ENCODE data around the gene RSRC1. TPM values are rescaled to one million over a fixed set of nuclear protein-coding genes. Genes with fewer than 3 reads are reported as not detected.
"Not testable (repeated sequence)": the region's sequence is repeated elsewhere in the genome, so short reads cannot be mapped to it uniquely, and the experiment has no call there.

The RSRC1 gene
- polyA plus RNA-seq, 2 donors, result 10.9 to 12.3 TPM

DNA sequence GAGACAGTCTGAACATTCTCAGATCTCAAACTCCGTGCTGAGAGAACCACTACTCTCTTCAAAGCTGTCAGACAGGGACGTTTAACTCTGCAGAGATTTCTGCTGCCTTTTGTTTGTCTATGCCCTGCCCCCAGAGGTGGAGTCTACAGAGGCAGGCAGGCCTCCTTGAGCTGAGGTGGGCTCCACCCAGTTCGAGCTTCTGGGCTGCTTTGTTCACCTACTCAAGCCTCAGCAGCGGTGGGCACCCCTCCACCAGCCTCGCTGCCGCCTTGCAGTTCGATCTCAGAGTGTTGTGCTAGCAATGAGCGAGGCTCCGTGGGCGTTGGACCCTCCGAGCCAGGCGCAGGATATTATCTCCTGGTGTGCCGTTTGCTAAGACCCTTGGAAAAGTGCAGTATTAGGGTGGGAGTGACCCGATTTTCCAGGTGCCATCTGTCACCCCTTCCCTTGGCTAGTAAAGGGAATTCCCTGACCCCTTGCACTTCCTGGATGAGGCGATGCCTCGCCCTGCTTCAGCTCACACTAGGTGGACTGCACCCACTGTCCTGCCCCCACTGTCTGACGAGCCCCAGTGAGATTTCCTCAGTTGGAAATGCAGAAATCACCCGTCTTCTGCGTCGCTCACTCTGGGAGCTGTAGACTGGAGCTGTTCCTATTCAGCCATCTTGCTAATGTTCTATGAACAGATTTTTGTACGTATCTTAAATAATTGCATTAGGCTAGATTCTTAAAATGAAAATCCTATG lies 220.0 kb downstream of the RSRC1 start:
- not testable (repeated sequence) for H3K36me3 ChIP-seq (ENCODE audit: control insufficient read depth in 2 of 2, insufficient read depth in 2 of 2, low read length in 1 of 2); H3K27me3 ChIP-seq (ENCODE audit: control insufficient read depth in 1 of 2, insufficient read depth in 2 of 2, low read length in 2 of 2); H3K9me3 ChIP-seq (ENCODE audit: control insufficient read depth in 2 of 2, insufficient read depth in 1 of 2, low read depth in 1 of 2, low read length in 1 of 2); H3K27ac ChIP-seq (ENCODE audit: low read depth in 2 of 2, low read length in 1 of 2); H3K4me1 ChIP-seq (ENCODE audit: control insufficient read depth in 2 of 2, insufficient read depth in 2 of 2, low read length in 1 of 2)
- peak overlapping the region; percentile 31 to 39 for H3K4me3 ChIP-seq (ENCODE audit: low read depth in 1 of 2, low read length in 2 of 2)
- WGBS, 2 donors, result 34 to 52% methylated on average over 21 of the region's 21 CpGs

DNA sequence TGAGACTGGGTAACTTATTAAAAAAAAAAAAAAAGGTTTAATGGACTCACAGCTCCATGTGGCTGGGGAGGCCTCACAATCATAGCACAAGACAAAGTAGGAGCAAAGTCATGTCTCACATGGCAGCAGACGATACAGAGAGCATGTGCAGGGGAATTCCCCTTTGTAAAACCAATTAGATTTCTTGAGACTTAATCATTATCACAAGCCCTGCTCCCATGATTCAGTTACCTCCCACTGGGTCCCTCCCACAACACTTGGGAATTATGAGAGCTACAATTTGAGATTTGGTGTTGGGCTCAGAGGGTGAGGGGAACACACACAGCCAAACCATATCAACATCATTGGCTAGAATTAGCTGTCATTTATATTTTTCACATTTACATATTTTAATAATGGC lies 221.0 kb downstream of the RSRC1 start:
- Histone ChIP-seq H3K36me3 (ENCODE audit: control insufficient read depth in 2 of 2, insufficient read depth in 2 of 2, low read length in 1 of 2) (no peaks in the 10 kb centered on the region), H3K27me3 (ENCODE audit: control insufficient read depth in 1 of 2, insufficient read depth in 2 of 2, low read length in 2 of 2) (no peaks in the 10 kb centered on the region), H3K4me1 (ENCODE audit: control insufficient read depth in 2 of 2, insufficient read depth in 2 of 2, low read length in 1 of 2) (peaks cover 0 to 2% of the 10 kb centered on the region in 2 donors), H3K27ac (ENCODE audit: low read depth in 2 of 2, low read length in 1 of 2) (no peak overlapping the region), H3K4me3 (ENCODE audit: low read depth in 1 of 2, low read length in 2 of 2) (no peak overlapping the region), H3K9me3 (ENCODE audit: control insufficient read depth in 2 of 2, insufficient read depth in 1 of 2, low read depth in 1 of 2, low read length in 1 of 2) (no peaks in the 10 kb centered on the region)
- WGBS, 2 donors, result 67 to 79% methylated on average over 1 of the region's 1 CpG

DNA sequence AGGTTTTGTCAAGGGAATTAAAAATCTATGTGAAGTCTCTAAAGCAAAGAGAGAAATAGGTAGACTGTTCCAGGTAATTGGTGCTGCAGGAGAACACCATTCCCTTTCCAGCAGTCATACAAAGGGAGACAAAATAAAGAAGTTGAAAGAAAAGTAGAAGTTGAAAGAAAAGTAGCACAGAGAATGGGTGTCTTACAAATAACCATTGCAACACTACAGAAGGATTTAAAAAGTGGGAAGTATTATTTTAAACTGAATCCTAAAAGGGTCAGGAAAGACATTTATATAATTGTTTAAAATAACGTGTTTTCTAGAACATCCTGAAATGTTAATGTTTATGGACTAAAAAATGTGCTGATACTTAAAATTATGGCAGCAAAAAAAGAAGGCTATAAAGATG lies 223.8 kb downstream of the RSRC1 start:
- Histone ChIP-seq H3K36me3 (ENCODE audit: control insufficient read depth in 2 of 2, insufficient read depth in 2 of 2, low read length in 1 of 2) (no peaks in the 10 kb centered on the region), H3K27me3 (ENCODE audit: control insufficient read depth in 1 of 2, insufficient read depth in 2 of 2, low read length in 2 of 2) (no peaks in the 10 kb centered on the region), H3K4me3 (ENCODE audit: low read depth in 1 of 2, low read length in 2 of 2) (no peak overlapping the region), H3K9me3 (ENCODE audit: control insufficient read depth in 2 of 2, insufficient read depth in 1 of 2, low read depth in 1 of 2, low read length in 1 of 2) (no peaks in the 10 kb centered on the region), H3K4me1 (ENCODE audit: control insufficient read depth in 2 of 2, insufficient read depth in 2 of 2, low read length in 1 of 2) (peaks cover 0 to 2% of the 10 kb centered on the region in 2 donors), H3K27ac (ENCODE audit: low read depth in 2 of 2, low read length in 1 of 2) (no peak overlapping the region)
- WGBS, 2 donors, result 82 to 86% methylated on average over 1 of the region's 1 CpG

DNA sequence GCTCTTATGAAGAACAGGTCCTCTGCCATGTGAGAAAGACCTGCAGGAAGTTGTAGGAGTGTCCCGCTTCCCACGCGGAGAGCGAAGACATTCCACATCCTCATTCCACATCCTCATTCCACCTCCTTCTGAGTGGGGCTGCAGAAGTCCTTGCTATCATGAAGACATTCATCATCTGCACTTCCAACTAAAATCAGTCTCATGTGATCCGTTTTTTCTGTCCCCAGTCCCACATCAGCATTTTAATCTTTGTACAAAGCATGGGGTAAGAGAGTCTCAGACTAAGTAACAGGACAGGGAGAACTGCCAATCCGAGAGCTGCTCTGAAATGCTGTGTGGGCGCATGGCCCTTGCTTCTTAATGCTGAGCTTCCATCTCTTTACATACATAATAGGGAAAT lies 227.2 kb downstream of the RSRC1 start:
- H3K4me1 ChIP-seq (ENCODE audit: control insufficient read depth in 2 of 2, insufficient read depth in 2 of 2, low read length in 1 of 2), result no peaks in the 10 kb centered on the region
- 89 to 94% methylated on average over 7 of the region's 7 CpGs for WGBS, 2 donors
- H3K36me3 ChIP-seq (ENCODE audit: control insufficient read depth in 2 of 2, insufficient read depth in 2 of 2, low read length in 1 of 2), result no peaks in the 10 kb centered on the region

DNA sequence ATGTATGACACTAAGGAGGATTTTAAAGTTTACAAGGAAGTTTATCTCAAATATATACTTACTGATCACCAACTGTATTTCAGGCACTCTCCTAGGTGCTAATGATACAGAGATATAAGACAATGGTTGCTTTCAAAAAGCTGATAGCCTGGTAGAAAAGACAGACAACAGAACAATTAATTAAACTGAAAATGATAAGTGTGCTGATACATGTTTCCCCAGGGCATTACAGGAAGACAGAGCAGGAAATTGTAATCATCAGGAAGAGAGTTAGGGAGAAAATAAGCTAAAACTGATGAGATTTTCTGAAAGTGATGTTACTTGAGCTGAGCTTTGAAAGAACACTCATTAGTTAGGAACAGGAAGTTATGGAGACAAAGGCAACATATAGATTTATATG lies 229.7 kb downstream of the RSRC1 start:
- H3K36me3 ChIP-seq (ENCODE audit: control insufficient read depth in 2 of 2, insufficient read depth in 2 of 2, low read length in 1 of 2), result no peaks in the 10 kb centered on the region
- H3K4me3 ChIP-seq (ENCODE audit: low read depth in 1 of 2, low read length in 2 of 2), result no peak overlapping the region
- H3K27ac ChIP-seq (ENCODE audit: low read depth in 2 of 2, low read length in 1 of 2), result no peak overlapping the region
- no peaks in the 10 kb centered on the region for H3K27me3 ChIP-seq (ENCODE audit: control insufficient read depth in 1 of 2, insufficient read depth in 2 of 2, low read length in 2 of 2)
- H3K9me3 ChIP-seq (ENCODE audit: control insufficient read depth in 2 of 2, insufficient read depth in 1 of 2, low read depth in 1 of 2, low read length in 1 of 2), result no peaks in the 10 kb centered on the region
- H3K4me1 ChIP-seq (ENCODE audit: control insufficient read depth in 2 of 2, insufficient read depth in 2 of 2, low read length in 1 of 2), result no peaks in the 10 kb centered on the region

More for the DNA sequence above, 227.2 kb downstream of the RSRC1 start:
- Histone ChIP-seq H3K27ac (ENCODE audit: low read depth in 2 of 2, low read length in 1 of 2) (no peak overlapping the region), H3K27me3 (ENCODE audit: control insufficient read depth in 1 of 2, insufficient read depth in 2 of 2, low read length in 2 of 2) (no peaks in the 10 kb centered on the region), H3K9me3 (ENCODE audit: control insufficient read depth in 2 of 2, insufficient read depth in 1 of 2, low read depth in 1 of 2, low read length in 1 of 2) (no peaks in the 10 kb centered on the region), H3K4me3 (ENCODE audit: low read depth in 1 of 2, low read length in 2 of 2) (no peak overlapping the region)

DNA sequence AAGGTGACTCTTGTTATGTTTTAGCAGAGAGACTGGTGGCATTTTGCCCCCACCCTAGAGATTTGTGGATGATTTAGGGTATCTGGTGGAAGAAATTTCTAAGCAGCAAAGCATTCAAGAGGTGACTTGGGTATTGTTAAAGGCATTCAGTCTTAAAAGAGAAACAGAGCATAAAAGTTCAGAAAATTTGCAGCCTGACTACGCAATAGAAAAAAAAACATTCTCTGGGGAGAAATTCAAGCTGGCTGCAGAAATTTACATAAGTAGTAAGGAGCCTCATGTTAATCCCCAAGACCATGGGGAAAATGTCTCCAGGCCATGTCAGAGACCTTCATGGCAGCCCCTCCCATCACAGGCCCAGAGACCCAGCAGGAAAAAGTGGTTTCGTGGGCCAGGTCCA lies 231.1 kb downstream of the RSRC1 start:
- not testable (repeated sequence) for H3K4me3 ChIP-seq (ENCODE audit: low read depth in 1 of 2, low read length in 2 of 2); H3K4me1 ChIP-seq (ENCODE audit: control insufficient read depth in 2 of 2, insufficient read depth in 2 of 2, low read length in 1 of 2); H3K36me3 ChIP-seq (ENCODE audit: control insufficient read depth in 2 of 2, insufficient read depth in 2 of 2, low read length in 1 of 2); H3K27me3 ChIP-seq (ENCODE audit: control insufficient read depth in 1 of 2, insufficient read depth in 2 of 2, low read length in 2 of 2); H3K9me3 ChIP-seq (ENCODE audit: control insufficient read depth in 2 of 2, insufficient read depth in 1 of 2, low read depth in 1 of 2, low read length in 1 of 2); H3K27ac ChIP-seq (ENCODE audit: low read depth in 2 of 2, low read length in 1 of 2)
- 96 to 98% methylated on average over 2 of the region's 2 CpGs for WGBS, 2 donors

DNA sequence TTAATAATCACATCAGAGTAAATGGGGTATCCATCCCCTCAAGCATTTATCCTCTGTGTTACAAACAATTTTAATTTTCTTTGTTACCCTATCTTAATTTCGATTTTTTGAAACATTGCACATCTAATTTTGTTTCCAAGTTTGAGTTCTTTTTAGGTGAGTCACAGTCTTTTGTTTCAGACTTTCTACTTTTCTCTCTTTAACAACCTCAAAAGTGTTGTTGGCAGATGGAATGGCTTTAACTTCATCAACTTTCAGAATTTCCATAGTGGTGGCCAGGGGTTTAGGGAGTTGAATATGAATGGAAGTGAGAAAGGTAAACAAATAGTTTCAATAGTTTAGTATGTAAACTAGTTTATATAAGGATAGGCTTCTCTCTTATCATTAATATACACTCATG lies 238.1 kb downstream of the RSRC1 start:
- no peak overlapping the region for H3K27ac ChIP-seq (ENCODE audit: low read depth in 2 of 2, low read length in 1 of 2)
- 55 to 68% methylated on average over 1 of the region's 1 CpG for WGBS, 2 donors
- H3K36me3 ChIP-seq (ENCODE audit: control insufficient read depth in 2 of 2, insufficient read depth in 2 of 2, low read length in 1 of 2), result no peaks in the 10 kb centered on the region
- H3K4me1 ChIP-seq (ENCODE audit: control insufficient read depth in 2 of 2, insufficient read depth in 2 of 2, low read length in 1 of 2), result no peaks in the 10 kb centered on the region
- H3K27me3 ChIP-seq (ENCODE audit: control insufficient read depth in 1 of 2, insufficient read depth in 2 of 2, low read length in 2 of 2), result no peaks in the 10 kb centered on the region
- no peaks in the 10 kb centered on the region for H3K9me3 ChIP-seq (ENCODE audit: control insufficient read depth in 2 of 2, insufficient read depth in 1 of 2, low read depth in 1 of 2, low read length in 1 of 2)
- H3K4me3 ChIP-seq (ENCODE audit: low read depth in 1 of 2, low read length in 2 of 2), result no peak overlapping the region

DNA sequence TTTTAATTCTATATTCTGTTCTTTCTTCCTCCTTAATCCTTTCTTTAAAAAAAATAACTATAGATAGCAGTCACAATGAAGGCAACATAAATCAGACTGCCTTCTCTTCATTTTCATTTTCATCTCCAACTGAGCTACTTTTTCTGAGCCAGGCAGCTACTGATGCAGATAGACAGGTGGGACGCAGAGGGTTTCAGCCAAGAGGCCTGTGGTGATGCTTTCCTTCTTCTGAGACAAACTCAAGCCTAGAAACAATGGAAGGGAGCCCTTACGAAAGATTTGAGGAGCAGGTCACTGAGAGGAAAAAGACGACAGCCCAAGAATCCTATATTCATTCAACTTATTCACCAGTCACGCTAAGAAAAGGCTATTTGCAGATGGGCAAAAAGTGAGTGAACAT lies 241.1 kb downstream of the RSRC1 start:
- no peaks in the 10 kb centered on the region for H3K9me3 ChIP-seq (ENCODE audit: control insufficient read depth in 2 of 2, insufficient read depth in 1 of 2, low read depth in 1 of 2, low read length in 1 of 2)
- WGBS, 2 donors, result 95 to 96% methylated on average over 4 of the region's 4 CpGs
- H3K27ac ChIP-seq (ENCODE audit: low read depth in 2 of 2, low read length in 1 of 2), result no peak overlapping the region
- no peak overlapping the region for H3K4me3 ChIP-seq (ENCODE audit: low read depth in 1 of 2, low read length in 2 of 2)
- no peaks in the 10 kb centered on the region for H3K36me3 ChIP-seq (ENCODE audit: control insufficient read depth in 2 of 2, insufficient read depth in 2 of 2, low read length in 1 of 2)
- H3K27me3 ChIP-seq (ENCODE audit: control insufficient read depth in 1 of 2, insufficient read depth in 2 of 2, low read length in 2 of 2), result no peaks in the 10 kb centered on the region
- no peaks in the 10 kb centered on the region for H3K4me1 ChIP-seq (ENCODE audit: control insufficient read depth in 2 of 2, insufficient read depth in 2 of 2, low read length in 1 of 2)

DNA sequence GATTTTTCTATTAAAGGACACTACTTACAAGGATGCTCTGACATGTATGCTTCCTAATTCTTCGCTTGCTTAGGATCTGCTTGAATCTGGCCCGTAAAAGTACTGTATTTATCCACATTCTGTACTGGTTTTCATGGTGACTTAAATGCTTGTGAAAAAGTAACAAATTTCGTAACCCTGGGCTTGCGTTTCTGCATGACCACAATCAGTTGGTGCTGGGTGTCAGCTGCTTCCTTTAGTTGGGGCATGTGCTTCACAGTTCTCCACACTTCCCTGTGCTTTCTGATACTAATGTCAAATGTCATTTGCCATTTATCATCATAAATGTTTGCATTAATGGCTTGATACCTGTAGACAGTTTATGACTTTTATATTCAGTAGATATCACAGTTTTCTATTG lies 242.7 kb downstream of the RSRC1 start:
- Histone ChIP-seq H3K27ac (ENCODE audit: low read depth in 2 of 2, low read length in 1 of 2) (no peak overlapping the region), H3K27me3 (ENCODE audit: control insufficient read depth in 1 of 2, insufficient read depth in 2 of 2, low read length in 2 of 2) (no peaks in the 10 kb centered on the region), H3K4me3 (ENCODE audit: low read depth in 1 of 2, low read length in 2 of 2) (no peak overlapping the region), H3K9me3 (ENCODE audit: control insufficient read depth in 2 of 2, insufficient read depth in 1 of 2, low read depth in 1 of 2, low read length in 1 of 2) (no peaks in the 10 kb centered on the region), H3K4me1 (ENCODE audit: control insufficient read depth in 2 of 2, insufficient read depth in 2 of 2, low read length in 1 of 2) (no peaks in the 10 kb centered on the region), H3K36me3 (ENCODE audit: control insufficient read depth in 2 of 2, insufficient read depth in 2 of 2, low read length in 1 of 2) (no peaks in the 10 kb centered on the region)
- WGBS, 2 donors, result 84 to 91% methylated on average over 4 of the region's 4 CpGs

DNA sequence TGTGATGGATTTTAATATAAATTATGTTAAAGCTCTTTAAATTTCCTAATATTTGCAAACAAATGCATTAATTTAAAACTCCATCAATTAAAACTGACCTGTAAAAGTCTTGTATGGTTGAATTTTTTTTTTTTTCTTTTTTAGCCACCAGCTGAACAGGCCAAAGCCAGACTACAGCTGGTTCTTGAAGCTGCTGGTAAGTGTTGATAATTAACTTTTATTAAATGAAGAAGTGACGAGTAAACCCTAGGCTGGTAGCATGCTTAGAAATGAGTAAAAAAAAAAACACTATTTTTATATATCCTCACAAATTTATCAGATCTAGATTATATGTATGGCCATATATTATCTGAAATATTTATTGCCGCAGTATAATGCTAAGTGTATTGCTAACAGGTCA lies 244.8 kb downstream of the RSRC1 start:
- Histone ChIP-seq H3K4me3 (ENCODE audit: low read depth in 1 of 2, low read length in 2 of 2) (no peak overlapping the region), H3K36me3 (ENCODE audit: control insufficient read depth in 2 of 2, insufficient read depth in 2 of 2, low read length in 1 of 2) (no peaks in the 10 kb centered on the region), H3K9me3 (ENCODE audit: control insufficient read depth in 2 of 2, insufficient read depth in 1 of 2, low read depth in 1 of 2, low read length in 1 of 2) (no peaks in the 10 kb centered on the region), H3K27ac (ENCODE audit: low read depth in 2 of 2, low read length in 1 of 2) (no peak overlapping the region), H3K4me1 (ENCODE audit: control insufficient read depth in 2 of 2, insufficient read depth in 2 of 2, low read length in 1 of 2) (no peaks in the 10 kb centered on the region), H3K27me3 (ENCODE audit: control insufficient read depth in 1 of 2, insufficient read depth in 2 of 2, low read length in 2 of 2) (no peaks in the 10 kb centered on the region)
- 96% methylated on average over 2 of the region's 2 CpGs for WGBS, 2 donors

All from esophagus (tissue), 2 donors.